ENCODE data around the gene RIMS4. TPM values are rescaled to one million over a fixed set of nuclear protein-coding genes. Genes with fewer than 3 reads are reported as not detected.

The RIMS4 gene
- total and polyA plus RNA-seq, 2 of the 13 experiments (the other 11 are each of a cell fraction or from before 2014, with no cell fraction given) = 0.01 to 0.07 TPM

DNA sequence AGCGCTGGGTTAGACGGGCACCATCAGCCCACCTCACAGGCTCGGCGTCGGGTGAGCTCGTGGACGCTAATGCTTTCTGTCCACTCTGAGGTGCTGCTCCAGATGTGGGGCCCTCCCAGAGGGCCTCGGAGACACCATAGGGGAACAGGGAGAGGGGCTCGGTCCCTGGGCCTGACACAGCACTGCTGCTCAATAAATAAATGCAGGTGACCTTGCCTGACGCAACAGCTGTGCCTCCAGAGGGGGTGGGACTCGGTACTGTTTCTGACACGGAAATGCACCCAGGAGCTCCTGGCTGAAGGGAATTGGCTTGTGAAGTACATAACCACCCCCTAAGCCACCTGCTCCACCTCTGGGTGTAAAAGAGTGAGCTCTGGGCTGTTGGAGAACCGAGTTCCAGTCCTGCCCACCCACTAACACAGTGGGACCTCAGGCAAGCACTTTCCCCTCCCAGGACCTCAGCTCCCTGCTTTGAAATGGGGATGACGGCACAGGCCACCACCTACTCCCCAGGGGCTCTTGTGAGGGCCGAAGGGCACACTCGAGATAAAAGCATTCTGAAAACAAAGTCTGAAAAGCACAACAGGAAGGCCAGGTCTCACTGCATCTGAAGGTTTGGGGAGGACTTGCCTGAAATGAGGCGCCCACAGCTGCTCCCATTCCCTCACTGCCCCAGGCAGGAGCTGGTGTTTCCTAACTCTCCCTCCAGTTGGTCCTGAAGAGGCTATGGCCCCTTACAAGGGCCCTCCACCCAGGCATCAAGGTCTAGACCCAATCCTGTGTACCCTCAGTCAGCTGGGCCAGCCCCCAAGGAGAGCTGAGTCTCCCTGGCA is 58.0 kb downstream of the RIMS4 start:
- Histone ChIP-seq H3K79me2 (ENCODE audit: insufficient read depth, low read length) (no peaks in the 10 kb centered on the region), H3K27me3 (ENCODE audit: control insufficient read depth in 1 of 2, insufficient read depth in 2 of 2, low read length in 2 of 2) (peaks cover 32 to 89% of the 10 kb centered on the region in 2 experiments)
- TF ChIP-seq, protein P1, sequence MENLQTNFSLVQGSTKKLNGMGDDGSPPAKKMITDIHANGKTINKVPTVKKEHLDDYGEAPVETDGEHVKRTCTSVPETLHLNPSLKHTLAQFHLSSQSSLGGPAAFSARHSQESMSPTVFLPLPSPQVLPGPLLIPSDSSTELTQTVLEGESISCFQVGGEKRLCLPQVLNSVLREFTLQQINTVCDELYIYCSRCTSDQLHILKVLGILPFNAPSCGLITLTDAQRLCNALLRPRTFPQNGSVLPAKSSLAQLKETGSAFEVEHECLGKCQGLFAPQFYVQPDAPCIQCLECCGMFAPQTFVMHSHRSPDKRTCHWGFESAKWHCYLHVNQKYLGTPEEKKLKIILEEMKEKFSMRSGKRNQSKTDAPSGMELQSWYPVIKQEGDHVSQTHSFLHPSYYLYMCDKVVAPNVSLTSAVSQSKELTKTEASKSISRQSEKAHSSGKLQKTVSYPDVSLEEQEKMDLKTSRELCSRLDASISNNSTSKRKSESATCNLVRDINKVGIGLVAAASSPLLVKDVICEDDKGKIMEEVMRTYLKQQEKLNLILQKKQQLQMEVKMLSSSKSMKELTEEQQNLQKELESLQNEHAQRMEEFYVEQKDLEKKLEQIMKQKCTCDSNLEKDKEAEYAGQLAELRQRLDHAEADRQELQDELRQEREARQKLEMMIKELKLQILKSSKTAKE (CRISPR knock-in tag; IDR thresholded peaks at IDR 0.05; ENCODE audit: borderline replicate concordance) = no peak
- TF ChIP-seq NCOA2 (CRISPR knock-in tag; IDR thresholded peaks at IDR 0.05) (no peak), ZNF746 (CRISPR knock-in tag; IDR thresholded peaks at IDR 0.05) (no peak), REL (CRISPR knock-in tag; conservative IDR thresholded peaks at IDR 0.05) (no peak), KDM1A (CRISPR knock-in tag; IDR thresholded peaks at IDR 0.05) (no peak), CHD4 (IDR thresholded peaks at IDR 0.05; ENCODE audit: borderline replicate concordance, low read length) (no peak), ZNF12 (CRISPR knock-in tag; IDR thresholded peaks at IDR 0.05) (no peak), TCF7L2 (IDR thresholded peaks at IDR 0.05; ENCODE audit: low read depth, low read length) (no peak), ZBTB42 (CRISPR knock-in tag; IDR thresholded peaks at IDR 0.05) (no peak), ZNF441 (CRISPR knock-in tag; IDR thresholded peaks at IDR 0.05; ENCODE audit: borderline replicate concordance) (no peak), NR2C2 (CRISPR knock-in tag; IDR thresholded peaks at IDR 0.05; ENCODE audit: borderline replicate concordance) (0 out of 2 replicates have a peak, but pooled peaks have one; percentile 15), ZNF629 (CRISPR knock-in tag; conservative IDR thresholded peaks at IDR 0.05) (no peak), ZMYM3 (CRISPR knock-in tag; IDR thresholded peaks at IDR 0.05) (no peak)
- TF ChIP-seq, protein P2, sequence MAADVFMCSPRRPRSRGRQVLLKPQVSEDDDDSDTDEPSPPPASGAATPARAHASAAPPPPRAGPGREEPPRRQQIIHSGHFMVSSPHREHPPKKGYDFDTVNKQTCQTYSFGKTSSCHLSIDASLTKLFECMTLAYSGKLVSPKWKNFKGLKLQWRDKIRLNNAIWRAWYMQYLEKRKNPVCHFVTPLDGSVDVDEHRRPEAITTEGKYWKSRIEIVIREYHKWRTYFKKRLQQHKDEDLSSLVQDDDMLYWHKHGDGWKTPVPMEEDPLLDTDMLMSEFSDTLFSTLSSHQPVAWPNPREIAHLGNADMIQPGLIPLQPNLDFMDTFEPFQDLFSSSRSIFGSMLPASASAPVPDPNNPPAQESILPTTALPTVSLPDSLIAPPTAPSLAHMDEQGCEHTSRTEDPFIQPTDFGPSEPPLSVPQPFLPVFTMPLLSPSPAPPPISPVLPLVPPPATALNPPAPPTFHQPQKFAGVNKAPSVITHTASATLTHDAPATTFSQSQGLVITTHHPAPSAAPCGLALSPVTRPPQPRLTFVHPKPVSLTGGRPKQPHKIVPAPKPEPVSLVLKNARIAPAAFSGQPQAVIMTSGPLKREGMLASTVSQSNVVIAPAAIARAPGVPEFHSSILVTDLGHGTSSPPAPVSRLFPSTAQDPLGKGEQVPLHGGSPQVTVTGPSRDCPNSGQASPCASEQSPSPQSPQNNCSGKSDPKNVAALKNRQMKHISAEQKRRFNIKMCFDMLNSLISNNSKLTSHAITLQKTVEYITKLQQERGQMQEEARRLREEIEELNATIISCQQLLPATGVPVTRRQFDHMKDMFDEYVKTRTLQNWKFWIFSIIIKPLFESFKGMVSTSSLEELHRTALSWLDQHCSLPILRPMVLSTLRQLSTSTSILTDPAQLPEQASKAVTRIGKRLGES (CRISPR knock-in tag; IDR thresholded peaks at IDR 0.05; ENCODE audit: borderline replicate concordance) = no peak
- TF ChIP-seq, protein P3, sequence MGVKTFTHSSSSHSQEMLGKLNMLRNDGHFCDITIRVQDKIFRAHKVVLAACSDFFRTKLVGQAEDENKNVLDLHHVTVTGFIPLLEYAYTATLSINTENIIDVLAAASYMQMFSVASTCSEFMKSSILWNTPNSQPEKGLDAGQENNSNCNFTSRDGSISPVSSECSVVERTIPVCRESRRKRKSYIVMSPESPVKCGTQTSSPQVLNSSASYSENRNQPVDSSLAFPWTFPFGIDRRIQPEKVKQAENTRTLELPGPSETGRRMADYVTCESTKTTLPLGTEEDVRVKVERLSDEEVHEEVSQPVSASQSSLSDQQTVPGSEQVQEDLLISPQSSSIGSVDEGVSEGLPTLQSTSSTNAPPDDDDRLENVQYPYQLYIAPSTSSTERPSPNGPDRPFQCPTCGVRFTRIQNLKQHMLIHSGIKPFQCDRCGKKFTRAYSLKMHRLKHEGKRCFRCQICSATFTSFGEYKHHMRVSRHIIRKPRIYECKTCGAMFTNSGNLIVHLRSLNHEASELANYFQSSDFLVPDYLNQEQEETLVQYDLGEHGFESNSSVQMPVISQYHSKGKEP (CRISPR knock-in tag; IDR thresholded peaks at IDR 0.05) = no peak

More for the DNA sequence above, 58.0 kb downstream of the RIMS4 start:
- BruUV-seq (replicated peaks) = no TSS peak
- ATAC-seq (peak; percentile 6), FAIRE-seq (no peak), DNase-seq (ENCODE audit: low spot score) (no peak)
- Histone ChIP-seq H2AFZ (ENCODE audit: low read length) (no peak overlapping the region), H3K4me1 (ENCODE audit: insufficient read depth, low read length) (peaks cover 19% of the 10 kb centered on the region), H3K4me2 (ENCODE audit: low read depth, low read length) (peak overlapping the region; percentile 57), H3K9ac (ENCODE audit: insufficient read depth, low read depth, low read length) (no peak overlapping the region), H3K27ac (ENCODE audit: extremely low read length, insufficient read depth, low read length) (no peak overlapping the region), H3K9me3 (ENCODE audit: low read length) (no peaks in the 10 kb centered on the region), H3K4me3 (replicated peaks in 1 of 3; ENCODE audit: insufficient read depth in 1 of 3, low read depth in 2 of 3, low read length in 3 of 3) (peak overlapping the region in 1 of 3 experiments; percentile 45; a peak in 2 of 6 replicates), H4K20me1 (ENCODE audit: insufficient read depth, low read length) (no peaks in the 10 kb centered on the region), H3K36me3 (replicated peaks in 1 of 2; ENCODE audit: control insufficient read depth in 1 of 2, insufficient read depth in 2 of 2, low read length in 2 of 2) (no peaks in the 10 kb centered on the region)
- ChIA-PET CTCF (ENCODE audit: low intra/inter-chr PET ratio, low total read pairs) (no interaction called here), POLR2A (no interaction called here)
- intact Hi-C loops (cut with micrococcal nuclease; ENCODE audit: unreplicated experiment) = loop anchor here (5.0 kb wide), 1 partner anchor 1310 kb away; no protein-coding TSS in a partner anchor
- in situ Hi-C loops (cut with HindIII; ENCODE audit: extremely low pct_ligation_motif_present, low pct_unique_long_range_greater_than_20kb) = no loop called here
- WGBS (ENCODE audit: low lambda C conversion rate) = 2% methylated on average over 12 of the region's 17 CpGs
